Measurements from ENCODE around the gene LIFR.
A peak's percentile ranks its signal among the peaks of the same experiment; 100 is the strongest.
"Not testable (repeated sequence)": the region's sequence is repeated elsewhere in the genome, so short reads cannot be mapped to it uniquely, and the experiment has no call there.

LIFR gene

GRCh38 chr5:38556599-38557307, at the start of gene LIFR:
LIFR (minus strand) TSS chr5:38556646; CDS start chr5:38530647, 25,999 bp downstream.
- intact Hi-C loops (cut with DNase I), result loop anchor here (10.0 kb wide), 2 partner anchors 108 to 248 kb away; no protein-coding TSS in a partner anchor

GRCh38 chr5:38605610-38606009, 49.2 kb upstream of the LIFR start:
- intact Hi-C loops (cut with DNase I), result no loop called here
- DNase-seq, result no peak

More at GRCh38 chr5:38556599-38557307, at the start of gene LIFR:
- DNase-seq, result peak; percentile 64 to 95 (median 88)

- no peak for DNase-seq
- intact Hi-C loops (cut with DNase I), result no loop called here
Observed at GRCh38 chr5:38603691-38604090, 47.2 kb upstream of the LIFR start.

GRCh38 chr5:38602641-38603040, 46.2 kb upstream of the LIFR start:
- intact Hi-C loops (cut with DNase I), result no loop called here
- no peak for DNase-seq

GRCh38 chr5:38601863-38602298, 45.4 kb upstream of the LIFR start:
- DNase-seq, result no peak
- intact Hi-C loops (cut with DNase I), result no loop called here

- intact Hi-C loops (cut with DNase I), result no loop called here
- DNase-seq, result no peak
Observed at GRCh38 chr5:38601133-38601862, 44.9 kb upstream of the LIFR start.

- intact Hi-C loops (cut with DNase I), result no loop called here
- no peak for DNase-seq
Observed at GRCh38 chr5:38600329-38601045, 44.0 kb upstream of the LIFR start.

- DNase-seq; intact Hi-C loops (cut with DNase I): not testable (repeated sequence)
Observed at GRCh38 chr5:38599751-38600150, 43.3 kb upstream of the LIFR start.

- intact Hi-C loops (cut with DNase I), result no loop called here
- DNase-seq, result no peak
Observed at GRCh38 chr5:38598994-38599617, 42.7 kb upstream of the LIFR start.

- DNase-seq, result no peak
- intact Hi-C loops (cut with DNase I), result no loop called here
Observed at GRCh38 chr5:38598296-38598993, 42.0 kb upstream of the LIFR start.

GRCh38 chr5:38596981-38597380, 40.5 kb upstream of the LIFR start:
- intact Hi-C loops (cut with DNase I), result no loop called here
- DNase-seq, result no peak

GRCh38 chr5:38595132-38595745, 38.8 kb upstream of the LIFR start:
- DNase-seq, result no peak
- intact Hi-C loops (cut with DNase I), result no loop called here

GRCh38 chr5:38593959-38594358, 37.5 kb upstream of the LIFR start:
- intact Hi-C loops (cut with DNase I), result no loop called here
- no peak for DNase-seq

- intact Hi-C loops (cut with DNase I), result no loop called here
- DNase-seq, result no peak
Observed at GRCh38 chr5:38591523-38591849, 35.0 kb upstream of the LIFR start.

GRCh38 chr5:38590838-38591522, 34.5 kb upstream of the LIFR start:
- intact Hi-C loops (cut with DNase I), result no loop called here

GRCh38 chr5:38589629-38590028, 33.2 kb upstream of the LIFR start:
- intact Hi-C loops (cut with DNase I), result no loop called here
- DNase-seq, result no peak

More at GRCh38 chr5:38590838-38591522, 34.5 kb upstream of the LIFR start:
- DNase-seq, result no peak

- intact Hi-C loops (cut with DNase I), result no loop called here
- DNase-seq, result no peak
Observed at GRCh38 chr5:38585816-38586215, 29.4 kb upstream of the LIFR start.

- no peak for DNase-seq
- intact Hi-C loops (cut with DNase I), result no loop called here
Observed at GRCh38 chr5:38583500-38583899, 27.1 kb upstream of the LIFR start.

All from head of caudate nucleus (tissue), 42 donors.